Vagina (tissue), 2 donors: ENCODE data around the gene PDLIM4. TPM values are rescaled to one million over a fixed set of nuclear protein-coding genes. Genes with fewer than 3 reads are reported as not detected.

Experiments used
- DNase-seq, 2 donors: peaks; one replicate each; pipeline ENCODE4 v3.0.0-alpha.2; 2017; ENCODE audit errors: extremely low spot score in 2 of 2
- H3K27ac ChIP-seq: fragments of 200-600 bp; sonication (generic); one replicate; pipeline ENCODE4 v1.5.1; 2019
- H3K27me3 ChIP-seq: fragments of 200-600 bp; sonication (generic); one replicate; pipeline ENCODE4 v1.5.1; 2019
- H3K36me3 ChIP-seq, 2 donors: fragments of 200-600 bp; sonication (generic); one replicate each; pipeline ENCODE4 v1.5.1; 2017 to 2019
- H3K4me1 ChIP-seq: fragments of 200-600 bp; sonication (generic); one replicate; pipeline ENCODE4 v1.5.1; 2019
- H3K4me3 ChIP-seq, 2 donors: fragments of 200-600 bp; sonication (generic); 1 replicate in 1 of 2; 2 replicates in 1 of 2; pipeline ENCODE4 v1.5.1; 2016 to 2019
- H3K9me3 ChIP-seq: fragments of 200-600 bp; sonication (generic); one replicate; pipeline ENCODE4 v1.5.1; 2019
- CTCF ChIP-seq, 3 experiments: fragments of 450-650 bp in 2 of 3; fragments of 200-600 bp in 1 of 3; sonication (generic) in 1 of 3; IDR thresholded peaks; one replicate each; pipeline ENCODE4 v1.5.1; 2017 to 2019; ENCODE audit warnings: antibody characterized with exemption in 3 of 3, mild to moderate bottlenecking in 2 of 3, moderate library complexity in 2 of 3
- POLR2A ChIP-seq, 2 donors: fragments of 450-650 bp; IDR thresholded peaks; one replicate each; pipeline ENCODE4 v1.6.1; 2017; ENCODE audit warnings: antibody characterized with exemption in 2 of 2, mild to moderate bottlenecking in 2 of 2, moderate library complexity in 2 of 2
- POLR2AphosphoS5 ChIP-seq, 2 donors: sonication (generic); formaldehyde crosslinking; IDR thresholded peaks; one replicate each; pipeline ENCODE4 v1.9.0; 2017; ENCODE audit warnings: antibody characterized with exemption in 2 of 2, mild to moderate bottlenecking in 2 of 2, low read depth in 1 of 2; ENCODE audit not compliant: insufficient read depth in 1 of 2
- intact Hi-C: fragments of 100-400 bp; cut with DNase I; formaldehyde crosslinking; loops from one replicate; pipeline ENCODE4 v1.15.1; 2023
- total RNA-seq: library from RNA; depleted of rRNA; stranded (reverse); fragments of >200 nt; gene quantifications from one replicate; pipeline ENCODE4 v1.2.3, GENCODE V29; 2016

PDLIM4 gene
- total RNA-seq, 1 donor from 2014 or later = 76.4 TPM

- peak in 1 of 2 donors; percentile 77 for DNase-seq
- Histone ChIP-seq H3K9me3 (no peaks in the 10 kb centered on the region), H3K4me3 (no peak overlapping the region), H3K36me3 (no peaks in the 10 kb centered on the region), H3K27me3 (no peaks in the 10 kb centered on the region), H3K4me1 (peaks cover 36% of the 10 kb centered on the region), H3K27ac (no peak overlapping the region)
- TF ChIP-seq POLR2A (IDR thresholded peaks at IDR 0.05) = no peak
- no peak for TF ChIP-seq CTCF (IDR thresholded peaks at IDR 0.05)
- TF ChIP-seq POLR2AphosphoS5 (IDR thresholded peaks at IDR 0.05; ENCODE audit: insufficient read depth in 1 of 2, low read depth in 1 of 2) = no peak
- intact Hi-C loops = loop anchor here (10.0 kb wide), 1 partner anchor 66 kb away; the partner anchor contains the start of gene SLC22A4
Measured at GRCh38 chr5:132229236-132229635, 28.3 kb upstream of the PDLIM4 start.

DNA sequence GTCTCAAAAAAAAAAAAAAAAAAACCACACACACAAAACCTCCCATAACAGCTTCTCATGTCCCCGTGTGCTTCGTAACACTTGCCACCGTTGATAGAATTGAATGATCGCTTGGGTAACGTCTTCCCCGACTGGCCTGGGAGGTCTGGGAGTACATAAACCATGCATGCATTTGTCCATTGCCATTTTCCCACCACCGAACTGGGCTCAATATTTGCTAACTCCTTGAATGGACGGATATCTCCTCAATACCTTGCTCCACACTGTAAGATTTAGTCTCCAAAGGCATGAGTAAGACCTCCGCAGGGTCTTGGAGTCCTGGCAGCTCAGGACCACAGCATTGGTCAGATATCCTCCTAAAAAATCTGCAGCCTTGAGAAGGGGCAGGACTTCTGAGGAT, 26.6 kb upstream of the PDLIM4 start:
- peak in 1 of 2 donors; percentile 37 for DNase-seq

GRCh38 chr5:132232465-132232864, 25.0 kb upstream of the PDLIM4 start:
- Histone ChIP-seq H3K36me3 (no peaks in the 10 kb centered on the region), H3K27me3 (no peaks in the 10 kb centered on the region), H3K27ac (no peak overlapping the region), H3K4me3 (no peak overlapping the region), H3K9me3 (no peaks in the 10 kb centered on the region), H3K4me1 (peaks cover 7% of the 10 kb centered on the region)
- intact Hi-C loops = no loop called here
- no peak for TF ChIP-seq POLR2AphosphoS5 (IDR thresholded peaks at IDR 0.05; ENCODE audit: insufficient read depth in 1 of 2, low read depth in 1 of 2)
- TF ChIP-seq CTCF (IDR thresholded peaks at IDR 0.05) = no peak
- no peak for TF ChIP-seq POLR2A (IDR thresholded peaks at IDR 0.05)
- peak in 1 of 2 donors; percentile 42 for DNase-seq

More for the DNA sequence above, 26.6 kb upstream of the PDLIM4 start:
- no peak overlapping the region for H3K27ac ChIP-seq
- H3K4me1 ChIP-seq = peaks cover 19% of the 10 kb centered on the region
- H3K4me3 ChIP-seq = no peak overlapping the region
- intact Hi-C loops = no loop called here
- H3K9me3 ChIP-seq = no peaks in the 10 kb centered on the region
- no peaks in the 10 kb centered on the region for H3K27me3 ChIP-seq
- TF ChIP-seq POLR2A (IDR thresholded peaks at IDR 0.05) (no peak), CTCF (IDR thresholded peaks at IDR 0.05) (no peak), POLR2AphosphoS5 (IDR thresholded peaks at IDR 0.05; ENCODE audit: insufficient read depth in 1 of 2, low read depth in 1 of 2) (no peak)
- H3K36me3 ChIP-seq = no peaks in the 10 kb centered on the region

DNA sequence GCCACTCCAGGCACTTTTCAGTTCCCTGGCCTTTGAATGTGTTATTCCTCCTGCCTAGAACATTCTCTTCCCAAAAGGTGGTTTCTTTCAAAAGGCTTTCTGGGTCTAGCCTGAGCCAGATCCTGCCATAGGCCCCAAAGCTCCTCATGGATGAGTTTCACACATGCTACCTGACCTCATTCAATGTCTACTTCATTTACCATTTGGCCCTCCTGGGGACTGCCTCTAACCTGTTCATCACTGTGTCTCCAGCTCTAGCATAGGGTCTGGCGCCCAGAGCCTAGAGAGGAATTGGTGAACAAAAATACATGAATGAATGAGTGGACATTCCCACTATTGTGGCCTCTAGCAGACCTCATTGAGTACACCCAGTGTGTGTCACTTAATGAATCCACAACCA, 24.4 kb upstream of the PDLIM4 start:
- Histone ChIP-seq H3K9me3 (no peaks in the 10 kb centered on the region), H3K36me3 (no peaks in the 10 kb centered on the region), H3K4me3 (no peak overlapping the region), H3K27ac (no peak overlapping the region), H3K4me1 (peaks cover 4% of the 10 kb centered on the region), H3K27me3 (no peaks in the 10 kb centered on the region)
- DNase-seq = peak in 1 of 2 donors; percentile 54
- TF ChIP-seq POLR2A (IDR thresholded peaks at IDR 0.05) = no peak
- no peak for TF ChIP-seq CTCF (IDR thresholded peaks at IDR 0.05)
- TF ChIP-seq POLR2AphosphoS5 (IDR thresholded peaks at IDR 0.05; ENCODE audit: insufficient read depth in 1 of 2, low read depth in 1 of 2) = no peak
- intact Hi-C loops = no loop called here

DNA sequence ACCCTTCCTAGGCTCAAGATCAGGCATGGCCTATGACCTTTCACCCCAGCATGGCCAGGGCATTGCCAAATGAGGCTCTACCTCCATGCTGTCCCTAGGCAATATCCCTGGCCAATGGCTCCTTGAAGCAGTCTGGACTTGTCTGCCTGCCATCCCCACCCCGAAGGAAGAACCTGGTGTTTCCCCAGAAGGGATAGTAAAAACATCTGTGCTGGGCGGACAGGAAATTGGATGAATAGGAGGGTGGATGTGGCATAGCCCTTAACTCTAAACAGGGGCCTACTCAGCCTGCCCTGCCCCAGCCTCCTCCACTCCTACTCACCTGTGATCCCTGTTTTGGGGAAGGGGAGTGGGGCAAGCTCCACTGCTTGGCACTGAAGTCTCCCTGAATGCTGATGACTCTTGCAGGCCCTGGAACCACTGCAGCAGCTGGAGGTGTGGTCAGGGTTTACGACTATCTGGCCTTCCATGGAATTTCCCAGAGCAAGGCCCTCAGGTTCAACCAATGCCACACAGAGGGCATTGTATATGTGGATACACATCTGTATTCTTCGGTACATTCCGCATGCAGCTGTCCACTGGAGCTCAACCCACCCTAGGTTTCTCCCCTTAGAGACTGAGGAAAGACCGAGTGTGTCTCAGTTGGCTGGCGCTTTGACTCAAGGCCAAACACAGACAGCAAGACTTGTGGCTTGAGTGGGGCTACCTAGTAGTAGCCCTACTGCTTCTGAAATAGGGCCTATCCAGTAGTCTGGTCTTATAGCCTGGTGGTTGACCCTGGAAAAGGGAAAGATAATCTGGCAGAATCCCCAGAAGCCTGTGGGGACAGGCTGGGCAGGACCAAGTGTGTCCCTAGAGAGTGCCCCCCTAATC, 23.4 kb upstream of the PDLIM4 start:
- Histone ChIP-seq H3K36me3 (no peaks in the 10 kb centered on the region), H3K27me3 (no peaks in the 10 kb centered on the region), H3K9me3 (no peaks in the 10 kb centered on the region), H3K4me3 (no peak overlapping the region), H3K27ac (no peak overlapping the region), H3K4me1 (no peaks in the 10 kb centered on the region)
- intact Hi-C loops = no loop called here
- TF ChIP-seq CTCF (IDR thresholded peaks at IDR 0.05) = no peak
- no peak for TF ChIP-seq POLR2A (IDR thresholded peaks at IDR 0.05)
- no peak for TF ChIP-seq POLR2AphosphoS5 (IDR thresholded peaks at IDR 0.05; ENCODE audit: insufficient read depth in 1 of 2, low read depth in 1 of 2)
- peak in 1 of 2 donors; percentile 83 for DNase-seq
